Lung (tissue), 16 donors: ENCODE measurements around the gene RPUSD3. TPM values are rescaled to one million over a fixed set of nuclear protein-coding genes. Genes with fewer than 3 reads are reported as not detected.

Experiments used
- ATAC-seq: fragments of 200-7000 bp; cut with Tn5 transposase; one replicate; pipeline ENCODE4 v1.9.1; 2020; ENCODE audit warnings: moderate number of reproducible peaks; ENCODE audit not compliant: insufficient read depth, low FRiP score
- DNase-seq, 3 donors: peaks; one replicate each; pipeline ENCODE4 v3.0.0-alpha.2; 2013 to 2017
- H3K27ac ChIP-seq, 2 donors: one replicate each; pipeline ENCODE4 v1.5.1; 2013; ENCODE audit warnings: mild to moderate bottlenecking in 2 of 2, moderate library complexity in 2 of 2, control low read depth in 1 of 2, inconsistent platforms in 1 of 2, low read depth in 1 of 2, low read length in 1 of 2
- H3K27me3 ChIP-seq, 3 donors: one replicate each; pipeline ENCODE4 v1.5.1; 2013; ENCODE audit warnings: low read length in 2 of 3; ENCODE audit not compliant: control insufficient read depth in 3 of 3, insufficient read depth in 3 of 3
- H3K36me3 ChIP-seq, 4 donors: one replicate each; pipeline ENCODE4 v1.5.1; 2013; ENCODE audit warnings: low read length in 4 of 4, mild to moderate bottlenecking in 1 of 4, moderate library complexity in 1 of 4; ENCODE audit not compliant: control insufficient read depth in 4 of 4, insufficient read depth in 4 of 4
- H3K4me1 ChIP-seq, 5 donors: one replicate each; pipeline ENCODE4 v1.5.1; 2013; ENCODE audit warnings: low read length in 5 of 5, mild to moderate bottlenecking in 2 of 5, moderate library complexity in 1 of 5; ENCODE audit not compliant: control insufficient read depth in 5 of 5, insufficient read depth in 5 of 5
- H3K4me3 ChIP-seq: one replicate; pipeline ENCODE4 v1.5.1; 2013; ENCODE audit warnings: mild to moderate bottlenecking, control low read depth, moderate library complexity
- H3K9ac ChIP-seq, 2 donors: one replicate each; pipeline ENCODE4 v1.5.1; 2013; ENCODE audit warnings: low read length in 2 of 2, control low read depth in 1 of 2; ENCODE audit not compliant: insufficient read depth in 1 of 2
- H3K9me3 ChIP-seq, 4 donors: one replicate each; pipeline ENCODE4 v1.5.1; 2013; ENCODE audit warnings: low read length in 3 of 4, mild to moderate bottlenecking in 1 of 4, moderate library complexity in 1 of 4; ENCODE audit not compliant: control insufficient read depth in 4 of 4, insufficient read depth in 3 of 4
- WGBS, 2 donors: extraction: QIAGEN DNeasy Blood & Tissue Kit; methylation state at CpG; one replicate each; pipeline ENCODE4 v1.1.7; 2013; 5-methylcytosine and 5-hydroxymethylcytosine counted together
- long read RNA-seq, 5 donors: transcript quantifications; one replicate each; lab custom pipeline, GENCODE V29; 2026
- polyA plus RNA-seq, 2 donors: library from polyadenylated mRNA; stranded (reverse); fragments of 200-250 nt; gene quantifications; one replicate each; pipeline ENCODE4 v1.2.1, GENCODE V29; 2013
- total RNA-seq, 2 donors: library from RNA; depleted of rRNA in 1 of 2; stranded (reverse); fragments of >200 nt in 1 of 2; gene quantifications; one replicate each; pipeline ENCODE4 v1.2.1, GENCODE V29; 2014 to 2021
- TF ChIP-seq, protein P1 (sequence below): IDR thresholded peaks from 2 replicates; pipeline ENCODE4 v1.5.1; 2012; ENCODE audit warnings: mild to moderate bottlenecking; ENCODE audit errors: control extremely low read depth, extremely low read depth
- donor health status: control.
- donor health status: control.
- donor health status: Bipolar disorder and iron deficiency.
- donor health status: healthy.
- donor health status: DM: yes; HTN: yes; CAD: no.

The RPUSD3 gene, protein sequence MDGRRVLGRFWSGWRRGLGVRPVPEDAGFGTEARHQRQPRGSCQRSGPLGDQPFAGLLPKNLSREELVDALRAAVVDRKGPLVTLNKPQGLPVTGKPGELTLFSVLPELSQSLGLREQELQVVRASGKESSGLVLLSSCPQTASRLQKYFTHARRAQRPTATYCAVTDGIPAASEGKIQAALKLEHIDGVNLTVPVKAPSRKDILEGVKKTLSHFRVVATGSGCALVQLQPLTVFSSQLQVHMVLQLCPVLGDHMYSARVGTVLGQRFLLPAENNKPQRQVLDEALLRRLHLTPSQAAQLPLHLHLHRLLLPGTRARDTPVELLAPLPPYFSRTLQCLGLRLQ
- 10 to 100 TPM; 16.3 to 34.9 TPM for total RNA-seq
- 10 to 100 TPM; 25.7 to 26.8 TPM for polyA plus RNA-seq
- long read RNA-seq, donor 1, transcript RPUSD3-201 (9 exons, 1,225 nt), result major isoform, 13 of 20 reads
- long read RNA-seq, donor 1, partial matches to known transcripts, result 0 of 20 reads
- long read RNA-seq, donor 1, other reads (novel, unspliced or antisense), result 0 of 20 reads
- long read RNA-seq, donor 2, partial matches to known transcripts, result 6 of 14 reads
- long read RNA-seq, donor 2, other reads (novel, unspliced or antisense), result 0 of 14 reads
- long read RNA-seq, donor 3, transcript RPUSD3-201 (9 exons, 1,225 nt), result major isoform, 11 of 15 reads
- long read RNA-seq, donor 3, partial matches to known transcripts, result 0 of 15 reads
- long read RNA-seq, donor 3, other reads (novel, unspliced or antisense), result 0 of 15 reads
- long read RNA-seq, donor 4, transcript RPUSD3-201 (9 exons, 1,225 nt), result major isoform, 6 of 10 reads
- long read RNA-seq, donor 4, partial matches to known transcripts, result 0 of 10 reads
- long read RNA-seq, donor 4, other reads (novel, unspliced or antisense), result 0 of 10 reads
- long read RNA-seq, donor 5, transcript RPUSD3-216 (4 exons, 2,491 nt), result minor isoform, 7 of 29 reads
- long read RNA-seq, donor 5, transcript RPUSD3-201 (9 exons, 1,225 nt), result major isoform, 17 of 29 reads
- long read RNA-seq, donor 5, partial matches to known transcripts, result 0 of 29 reads
- long read RNA-seq, donor 5, other reads (novel, unspliced or antisense), result 0 of 29 reads

DNA sequence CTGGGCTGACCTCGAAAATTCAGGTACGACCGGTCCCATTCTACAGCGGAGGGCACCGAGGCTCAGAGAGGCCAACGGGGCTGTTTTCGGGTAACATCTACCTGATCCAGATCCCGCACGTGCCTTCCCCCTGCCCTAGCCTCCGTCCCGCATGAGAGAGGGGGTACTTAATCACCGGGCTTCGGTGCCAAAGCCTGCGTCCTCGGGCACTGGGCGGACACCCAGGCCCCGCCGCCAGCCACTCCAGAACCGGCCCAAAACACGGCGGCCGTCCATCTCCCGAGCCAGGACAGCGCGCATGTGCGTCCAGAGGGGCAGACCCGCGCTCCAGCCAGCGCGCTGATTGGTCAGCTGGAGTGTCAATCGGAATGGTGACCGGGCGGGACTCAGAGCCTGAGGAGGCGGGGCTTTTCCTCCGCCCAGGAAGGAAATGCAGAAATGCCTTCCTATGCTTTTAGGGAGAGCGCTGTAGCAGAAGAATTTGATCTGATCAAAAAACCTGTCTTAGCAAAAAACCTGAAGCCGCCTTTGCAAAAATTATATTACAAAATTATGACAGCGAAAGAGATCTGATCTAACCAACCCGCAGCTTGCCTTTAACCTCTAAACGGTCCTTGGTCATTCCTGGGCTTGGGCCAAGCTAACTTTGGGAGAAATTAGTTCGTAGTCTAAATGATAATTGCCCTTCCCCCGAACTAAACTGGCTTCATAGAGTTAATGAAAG, at the start of gene RPUSD3:
Gene RPUSD3 (minus strand): TSS at position 294 of the 724 bp plus-strand sequence. CDS start 18 bp downstream, at position 276.
- Histone ChIP-seq H3K27me3 (no peaks in the 10 kb centered on the region), H3K4me1 (peaks cover 0 to 13% (median 2%) of the 10 kb centered on the region in 5 donors), H3K9ac (peak within 1 kb of the TSS in 1 of 2 donors; percentile 55), H3K36me3 (peaks cover 7 to 22% (median 15%) of the 10 kb centered on the region in 4 donors), H3K4me3 (peak within 1 kb of the TSS; percentile 91), H3K9me3 (no peaks in the 10 kb centered on the region), H3K27ac (peak within 1 kb of the TSS; percentile 62 to 90)
- ATAC-seq (peak; percentile 98), DNase-seq (peak; percentile 97 to 98 (median 97))
- TF ChIP-seq, protein P1, sequence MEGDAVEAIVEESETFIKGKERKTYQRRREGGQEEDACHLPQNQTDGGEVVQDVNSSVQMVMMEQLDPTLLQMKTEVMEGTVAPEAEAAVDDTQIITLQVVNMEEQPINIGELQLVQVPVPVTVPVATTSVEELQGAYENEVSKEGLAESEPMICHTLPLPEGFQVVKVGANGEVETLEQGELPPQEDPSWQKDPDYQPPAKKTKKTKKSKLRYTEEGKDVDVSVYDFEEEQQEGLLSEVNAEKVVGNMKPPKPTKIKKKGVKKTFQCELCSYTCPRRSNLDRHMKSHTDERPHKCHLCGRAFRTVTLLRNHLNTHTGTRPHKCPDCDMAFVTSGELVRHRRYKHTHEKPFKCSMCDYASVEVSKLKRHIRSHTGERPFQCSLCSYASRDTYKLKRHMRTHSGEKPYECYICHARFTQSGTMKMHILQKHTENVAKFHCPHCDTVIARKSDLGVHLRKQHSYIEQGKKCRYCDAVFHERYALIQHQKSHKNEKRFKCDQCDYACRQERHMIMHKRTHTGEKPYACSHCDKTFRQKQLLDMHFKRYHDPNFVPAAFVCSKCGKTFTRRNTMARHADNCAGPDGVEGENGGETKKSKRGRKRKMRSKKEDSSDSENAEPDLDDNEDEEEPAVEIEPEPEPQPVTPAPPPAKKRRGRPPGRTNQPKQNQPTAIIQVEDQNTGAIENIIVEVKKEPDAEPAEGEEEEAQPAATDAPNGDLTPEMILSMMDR, result no peak
- 0% methylated on average over 42 of the region's 42 CpGs for WGBS, 2 donors

DNA sequence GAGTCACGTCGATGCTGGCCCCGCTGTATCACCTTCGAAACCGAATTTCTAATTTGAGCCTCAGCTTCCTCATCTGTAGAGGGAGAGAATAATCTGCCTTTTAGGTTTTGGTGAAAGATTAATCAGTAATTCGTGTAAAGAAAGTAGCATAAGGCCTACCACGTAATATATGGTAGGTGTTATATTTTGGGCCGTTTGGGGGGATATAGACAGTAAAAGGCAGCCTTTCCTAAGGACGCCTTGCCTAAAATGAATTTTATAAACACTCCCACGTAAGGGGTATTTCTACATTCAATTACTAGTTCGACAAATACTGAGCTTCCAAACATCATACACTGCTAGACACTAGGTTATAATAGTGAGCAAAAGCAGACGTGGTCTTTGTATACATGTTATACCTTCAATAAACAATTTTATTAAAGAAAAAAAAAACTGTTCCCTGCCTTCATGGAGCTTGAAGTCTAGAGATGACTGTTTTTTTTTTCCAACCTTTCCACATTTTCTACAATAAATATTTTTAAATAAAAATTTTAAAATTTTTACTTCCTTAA, 47.3 kb upstream of the RPUSD3 start:
- no peaks in the 10 kb centered on the region for H3K9me3 ChIP-seq
- WGBS, 2 donors, result 6 to 13% methylated on average over 12 of the region's 12 CpGs
- peak overlapping the region; percentile 100 for H3K4me3 ChIP-seq
- ATAC-seq, result no peak
- H3K27me3 ChIP-seq, result no peaks in the 10 kb centered on the region
- H3K36me3 ChIP-seq, result peaks cover 0 to 14% (median 9%) of the 10 kb centered on the region in 4 donors
- peaks cover 0 to 9% (median 6%) of the 10 kb centered on the region in 5 donors for H3K4me1 ChIP-seq
- H3K27ac ChIP-seq, result peak overlapping the region; percentile 98 to 100
- H3K9ac ChIP-seq, result peak overlapping the region; percentile 83 to 92
- TF ChIP-seq, protein P1, result no peak
- no peak for DNase-seq
